ENCODE results near the gene AGBL2. TPM values are rescaled to one million over a fixed set of nuclear protein-coding genes. Genes with fewer than 3 reads are reported as not detected.
"Not testable (repeated sequence)": the region's sequence is repeated elsewhere in the genome, so short reads cannot be mapped to it uniquely, and the experiment has no call there.

The AGBL2 gene, protein sequence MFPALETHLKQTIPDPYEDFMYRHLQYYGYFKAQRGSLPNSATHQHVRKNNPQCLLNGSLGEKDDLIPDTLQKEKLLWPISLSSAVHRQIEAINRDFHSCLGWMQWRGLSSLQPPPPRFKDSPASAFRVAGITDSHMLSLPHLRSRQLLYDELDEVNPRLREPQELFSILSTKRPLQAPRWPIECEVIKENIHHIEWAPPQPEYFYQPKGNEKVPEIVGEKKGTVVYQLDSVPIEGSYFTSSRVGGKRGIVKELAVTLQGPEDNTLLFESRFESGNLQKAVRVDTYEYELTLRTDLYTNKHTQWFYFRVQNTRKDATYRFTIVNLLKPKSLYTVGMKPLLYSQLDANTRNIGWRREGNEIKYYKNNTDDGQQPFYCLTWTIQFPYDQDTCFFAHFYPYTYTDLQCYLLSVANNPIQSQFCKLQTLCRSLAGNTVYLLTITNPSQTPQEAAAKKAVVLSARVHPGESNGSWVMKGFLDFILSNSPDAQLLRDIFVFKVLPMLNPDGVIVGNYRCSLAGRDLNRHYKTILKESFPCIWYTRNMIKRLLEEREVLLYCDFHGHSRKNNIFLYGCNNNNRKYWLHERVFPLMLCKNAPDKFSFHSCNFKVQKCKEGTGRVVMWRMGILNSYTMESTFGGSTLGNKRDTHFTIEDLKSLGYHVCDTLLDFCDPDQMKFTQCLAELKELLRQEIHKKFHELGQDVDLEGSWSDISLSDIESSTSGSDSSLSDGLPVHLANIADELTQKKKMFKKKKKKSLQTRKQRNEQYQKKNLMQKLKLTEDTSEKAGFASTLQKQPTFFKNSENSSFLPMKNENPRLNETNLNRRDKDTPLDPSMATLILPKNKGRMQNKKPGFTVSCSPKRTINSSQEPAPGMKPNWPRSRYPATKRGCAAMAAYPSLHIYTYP
- total RNA-seq, result 0.17 and 2.1 TPM in 2 replicates

- DNase-seq (ENCODE audit: low read depth), result peak; percentile 24
These were observed at the start of gene AGBL2 for GRCh38 chr11:47715082-47715669. Gene AGBL2 (minus strand): TSS chr11:47715369. CDS start chr11:47714650, 719 bp downstream.

DNA sequence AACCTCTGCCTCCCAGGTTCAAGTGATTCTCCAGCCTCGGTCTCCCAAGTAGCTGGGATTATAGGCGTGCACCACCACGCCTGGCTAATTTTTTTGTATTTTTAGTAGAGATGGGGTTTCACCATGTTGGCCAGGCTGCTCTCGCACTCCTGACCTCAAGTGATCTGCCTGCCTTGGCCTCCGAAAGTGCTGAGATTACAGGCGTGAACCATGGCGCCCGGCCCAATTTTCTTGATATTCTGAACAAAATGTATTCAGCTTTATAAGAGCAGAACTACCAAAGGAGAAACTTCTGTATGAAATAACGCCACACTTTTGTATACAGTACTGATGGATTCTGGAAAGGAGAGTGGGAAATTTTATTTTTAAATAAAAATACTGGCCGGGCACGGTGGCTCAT is 44.1 kb upstream of the AGBL2 start:
- DNase-seq (ENCODE audit: low read depth), result not testable (repeated sequence)

DNA sequence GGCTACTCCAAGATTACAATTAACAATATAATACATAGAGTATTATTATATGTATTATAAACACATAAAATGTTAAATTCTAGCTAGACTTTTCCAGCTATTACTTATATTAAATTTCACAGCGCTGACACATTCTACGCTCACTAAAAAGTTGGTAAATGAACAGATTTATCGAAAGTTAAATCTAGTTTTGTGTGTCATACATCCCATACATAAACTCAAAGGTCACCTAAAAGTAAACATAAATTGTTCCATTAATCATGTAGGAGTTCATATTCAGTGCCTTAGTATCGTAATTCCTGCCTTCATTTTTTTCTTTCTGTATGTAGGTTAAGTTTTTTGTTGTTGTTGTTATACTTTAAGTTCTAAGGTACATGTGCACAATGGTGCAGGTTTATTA is 41.0 kb upstream of the AGBL2 start:
- DNase-seq (ENCODE audit: low read depth), result no peak

DNA sequence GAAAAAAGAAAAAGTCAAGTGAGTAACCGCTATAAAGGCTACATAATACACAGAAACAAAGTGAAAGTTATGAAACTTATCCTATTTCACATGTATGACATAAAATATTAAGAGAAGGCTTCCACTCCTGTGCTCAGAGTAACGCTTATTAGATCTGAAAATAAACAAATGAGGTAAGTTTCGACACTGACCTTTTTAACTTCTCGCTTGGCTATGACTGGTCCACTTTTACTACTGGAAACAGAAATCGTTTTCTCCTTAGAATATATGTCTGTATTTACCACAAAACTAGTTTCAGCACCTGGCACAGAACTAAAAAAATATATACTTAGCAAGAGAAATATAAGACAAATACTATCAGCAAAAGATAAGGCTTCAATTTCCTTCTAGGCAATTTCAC is 35.6 kb upstream of the AGBL2 start:
- DNase-seq (ENCODE audit: low read depth), result no peak

DNA sequence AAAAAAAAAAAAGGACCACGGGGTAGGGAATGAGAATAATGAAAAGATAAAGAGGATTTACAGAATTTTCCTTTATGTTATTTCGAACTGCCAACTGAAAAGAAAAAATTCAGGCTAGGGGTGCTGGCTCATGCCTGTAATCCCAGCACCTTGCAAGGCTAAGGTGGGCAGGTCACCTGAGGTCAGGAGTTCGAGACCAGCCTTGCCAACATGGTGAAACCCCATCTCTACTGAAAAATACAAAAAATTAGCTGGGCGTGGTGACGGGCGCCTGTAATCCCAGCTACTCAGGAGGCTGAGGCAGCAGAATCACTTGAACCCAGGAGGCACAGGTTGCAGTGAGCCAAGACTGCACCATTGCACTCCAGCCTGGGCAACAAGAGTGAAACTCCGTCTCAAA is 27.3 kb upstream of the AGBL2 start:
- DNase-seq (ENCODE audit: low read depth), result not testable (repeated sequence)

- not testable (repeated sequence) for DNase-seq (ENCODE audit: low read depth)
These were observed 22.6 kb upstream of the AGBL2 start for GRCh38 chr11:47737817-47738216.

- DNase-seq (ENCODE audit: low read depth), result no peak
These were observed 17.1 kb upstream of the AGBL2 start for GRCh38 chr11:47732271-47732670.

DNA sequence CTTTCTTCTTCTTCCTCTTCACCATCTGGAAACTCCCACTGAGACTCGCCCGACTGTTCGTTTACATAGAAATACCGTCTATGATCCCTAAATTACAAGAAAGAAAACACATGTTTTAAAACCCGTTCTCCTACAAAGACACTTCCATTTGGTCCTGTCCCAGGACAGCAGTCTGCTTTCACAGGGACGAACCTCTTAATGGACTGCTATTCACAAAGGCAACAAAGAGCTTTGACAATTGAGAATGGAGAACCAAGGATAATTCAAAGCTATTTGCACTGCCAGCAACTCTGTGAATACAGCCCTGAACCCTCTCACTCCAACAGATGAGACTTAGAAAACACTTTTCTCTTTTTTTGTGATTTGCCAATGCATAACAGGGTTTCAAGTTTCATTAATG is 16.3 kb upstream of the AGBL2 start:
- DNase-seq (ENCODE audit: low read depth), result no peak

DNA sequence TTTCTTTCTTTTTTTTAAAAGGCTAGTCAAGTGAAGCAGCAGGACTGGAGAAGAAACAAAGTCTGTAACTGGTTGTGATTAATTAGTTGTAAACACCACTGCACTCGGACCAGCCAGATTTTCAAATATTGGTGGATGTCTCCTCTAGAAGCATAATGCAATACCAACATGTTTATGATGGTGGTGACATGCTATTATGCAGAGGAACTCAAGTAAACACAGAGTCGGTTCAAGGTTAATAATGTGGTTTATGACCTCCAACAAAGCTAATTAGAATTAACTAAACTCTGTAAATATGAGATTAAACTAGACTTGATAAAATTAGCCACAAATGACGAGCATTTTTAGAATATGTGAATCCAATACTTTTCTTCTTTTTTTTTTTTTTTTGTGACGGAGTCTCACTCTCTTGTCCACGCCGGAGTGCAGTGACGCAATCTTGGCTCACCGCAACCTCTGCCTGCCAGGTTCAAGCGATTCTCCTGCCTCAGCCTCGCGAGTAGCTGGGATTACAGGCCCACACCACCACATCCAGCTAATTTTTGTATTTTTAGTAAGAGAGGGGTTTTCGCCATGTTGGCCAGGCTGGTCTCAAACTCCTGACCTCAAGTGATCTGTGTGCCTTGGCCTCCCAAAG is 11.8 kb upstream of the AGBL2 start:
- no peak for DNase-seq (ENCODE audit: low read depth)

DNA sequence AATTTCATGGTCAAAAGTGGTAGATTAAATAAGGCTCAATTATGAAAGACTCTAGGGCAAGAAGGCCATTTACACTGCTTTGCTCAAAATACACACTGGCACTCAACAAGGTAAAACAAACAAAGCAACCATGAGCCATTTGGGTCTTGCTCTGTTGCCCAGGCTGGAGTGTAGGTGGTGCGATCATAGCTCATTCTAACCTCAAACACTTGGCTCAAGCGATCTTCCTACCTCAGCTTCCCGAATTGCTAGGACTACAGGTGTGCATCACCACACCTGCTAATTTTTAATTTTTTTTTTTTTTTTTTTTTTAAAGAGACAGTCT is 10.9 kb upstream of the AGBL2 start:
- DNase-seq (ENCODE audit: low read depth), result no peak

DNA sequence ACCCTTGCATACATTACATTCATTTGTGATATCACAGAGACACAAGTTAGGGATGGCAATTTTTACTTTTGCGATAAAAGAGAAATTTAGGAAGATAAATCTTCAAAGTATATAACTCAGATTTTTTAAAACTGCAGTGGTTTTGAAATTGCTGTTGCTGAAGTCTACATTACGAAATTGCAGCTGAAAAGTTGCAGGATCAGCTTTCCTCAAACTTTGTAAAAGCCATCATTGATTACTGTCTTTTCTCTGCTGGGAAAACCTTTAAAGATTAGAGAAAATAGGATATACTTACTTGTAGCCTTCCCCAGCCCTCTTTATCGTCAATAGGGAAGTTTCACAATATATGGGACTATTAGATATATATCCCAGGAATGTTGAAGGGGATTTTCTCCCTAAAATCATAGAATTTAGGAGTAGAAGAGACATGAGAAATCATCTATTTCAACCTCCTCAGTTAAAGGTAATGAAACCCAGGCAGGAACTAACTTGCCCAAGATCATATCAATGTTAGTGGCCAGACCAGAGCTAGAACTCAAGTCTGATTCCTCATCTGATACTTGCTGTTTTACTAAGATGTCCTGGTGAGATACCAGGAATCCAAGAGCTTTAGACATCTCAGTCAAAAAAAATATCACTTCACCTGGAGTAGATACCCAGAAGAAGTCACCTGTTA is 10.4 kb upstream of the AGBL2 start:
- DNase-seq (ENCODE audit: low read depth), result no peak

DNA sequence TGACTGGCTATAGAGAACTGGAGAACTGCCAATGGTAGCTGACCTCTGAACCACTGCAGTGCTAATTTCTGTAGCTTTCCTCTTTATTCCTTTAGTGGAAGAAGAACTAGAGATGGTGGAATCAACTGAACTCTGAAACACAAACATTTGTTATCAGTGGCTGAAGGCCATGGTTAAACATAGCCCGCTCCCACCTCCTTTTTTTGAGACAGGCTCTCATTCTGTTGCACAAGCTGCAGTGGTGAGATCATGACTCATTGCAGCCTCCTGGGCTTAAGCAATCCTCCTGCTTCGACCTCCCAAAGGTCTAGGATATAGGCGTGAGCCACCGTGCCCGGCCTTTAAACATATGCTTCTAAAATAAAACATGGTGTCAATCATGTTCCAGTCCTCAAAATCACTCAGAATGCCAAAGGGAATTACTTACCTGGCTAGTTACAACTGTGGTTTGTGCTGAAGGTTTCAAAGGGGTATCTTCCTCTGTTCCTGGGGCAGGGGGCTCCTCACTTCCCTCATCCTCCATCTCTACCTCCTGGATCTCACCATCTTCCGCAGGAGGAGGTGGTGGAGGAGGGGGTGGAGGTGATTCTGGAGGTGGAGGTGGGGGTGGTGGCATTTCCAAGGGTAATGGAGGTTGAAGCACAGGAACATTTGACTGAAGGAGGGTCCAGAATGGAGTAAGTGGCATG is 9.0 kb upstream of the AGBL2 start:
- peak; percentile 38 for DNase-seq (ENCODE audit: low read depth)

DNA sequence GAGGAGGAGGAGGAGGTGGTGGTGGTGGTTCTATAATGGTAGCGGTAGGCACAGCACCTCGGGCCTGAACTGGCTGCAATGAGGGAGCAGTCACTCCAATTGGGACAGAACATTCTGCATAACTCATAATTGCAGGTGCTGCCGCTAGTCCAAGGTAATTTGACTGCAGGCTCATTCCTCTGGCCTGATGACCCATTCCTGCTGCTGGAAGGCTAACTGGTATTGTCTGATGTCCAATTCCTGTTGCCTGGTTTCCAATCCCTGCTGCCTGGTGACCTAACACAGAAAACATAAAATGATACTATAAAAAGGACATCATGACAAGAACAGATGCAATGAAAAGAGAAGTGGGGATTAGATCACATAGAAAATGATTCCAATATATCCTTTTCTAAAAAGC is 7.9 kb upstream of the AGBL2 start:
- no peak for DNase-seq (ENCODE audit: low read depth)

- no peak for DNase-seq (ENCODE audit: low read depth)
These were observed 5.5 kb upstream of the AGBL2 start for GRCh38 chr11:47720651-47721050.

- no peak for DNase-seq (ENCODE audit: low read depth)
These were observed 1.5 kb upstream of the AGBL2 start for GRCh38 chr11:47716692-47717091.

DNA sequence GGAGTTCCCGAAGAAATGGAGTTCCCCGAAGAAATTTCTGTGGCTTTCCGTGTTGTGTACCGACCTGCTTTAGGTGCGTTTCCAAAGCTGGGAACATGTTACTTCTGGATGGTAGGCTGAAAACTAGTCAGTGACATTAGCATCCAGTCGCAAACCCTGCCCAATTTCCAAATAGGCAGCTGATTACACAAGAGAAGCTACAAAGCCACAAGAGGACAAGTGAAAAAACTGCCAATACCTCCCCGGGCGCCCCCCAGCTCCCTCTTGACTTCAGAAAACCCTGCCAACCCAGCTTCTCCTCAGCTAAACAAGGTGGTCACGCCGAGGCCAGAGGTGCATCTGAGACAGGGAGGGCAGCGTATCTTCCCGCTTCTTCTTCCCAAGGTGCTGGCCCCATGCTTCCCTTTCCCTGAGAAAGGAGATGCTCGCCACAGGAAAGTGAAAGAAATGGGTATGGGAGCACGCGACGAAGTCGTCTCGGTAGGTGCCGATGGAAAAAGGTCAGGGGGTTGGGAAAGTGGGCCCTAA is 551 bp downstream of the AGBL2 start:
- no peak for DNase-seq (ENCODE audit: low read depth)

GRCh38 chr11:47711816-47712215 is 3.4 kb downstream of the AGBL2 start:
- DNase-seq (ENCODE audit: low read depth), result no peak

DNA sequence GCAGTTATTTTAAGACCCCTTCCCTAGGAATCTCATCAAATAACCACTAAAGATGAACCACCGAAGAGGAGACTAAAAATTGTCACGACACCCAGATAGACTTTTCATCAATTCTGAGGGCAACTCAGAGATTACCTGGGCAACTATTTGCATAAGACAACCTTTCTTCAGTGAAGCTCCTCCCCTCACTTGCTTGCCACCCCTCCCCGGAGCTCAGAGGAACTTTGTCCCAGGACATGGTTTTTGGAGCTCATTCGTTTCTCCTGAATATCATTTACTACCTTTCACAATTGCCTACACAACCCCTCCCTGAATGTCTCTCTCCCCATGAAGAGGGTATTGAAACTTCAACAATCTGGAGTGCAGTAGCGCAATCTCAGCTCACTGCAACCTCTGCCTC is 3.9 kb downstream of the AGBL2 start:
- no peak for DNase-seq (ENCODE audit: low read depth)

- not testable (repeated sequence) for DNase-seq (ENCODE audit: low read depth)
These were observed 7.8 kb downstream of the AGBL2 start for GRCh38 chr11:47707275-47707786.

DNA sequence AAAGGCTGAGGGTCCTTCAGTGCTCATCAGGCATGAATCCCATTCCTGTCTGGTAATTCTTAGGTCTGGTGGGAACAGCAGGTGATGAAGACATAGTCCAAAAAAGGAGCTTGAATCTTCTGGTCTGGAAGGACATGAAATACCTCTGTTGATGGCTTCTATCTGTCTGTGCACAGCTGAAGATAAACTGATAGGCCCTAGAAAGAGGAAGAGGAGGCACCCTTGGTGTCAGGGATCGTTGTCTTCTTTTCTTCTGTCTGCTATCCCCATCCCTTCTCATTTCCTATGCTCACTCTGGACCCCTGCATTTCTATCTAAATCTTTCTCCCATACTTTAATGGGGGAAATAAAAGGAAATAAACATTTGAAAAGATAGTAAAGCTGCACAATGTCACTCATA is 9.4 kb downstream of the AGBL2 start:
- DNase-seq (ENCODE audit: low read depth), result no peak

Measured in renal cortical epithelial cell (primary cell).